MM.1S (cell line): ENCODE measurements around the gene MAPRE3.

Source experiments
- CTCF ChIP-seq: fragments of 300-600 bp; sonication (generic); IDR thresholded peaks from 2 replicates; pipeline ENCODE4 v1.5.1; 2016; ENCODE audit warnings: antibody characterized with exemption, low read length, mixed read lengths
- EZH2 ChIP-seq: fragments of 300-600 bp; sonication (generic); optimal IDR thresholded peaks from 2 replicates; pipeline ENCODE3; 2017; ENCODE audit warnings: low read depth, mild to moderate bottlenecking, antibody characterized with exemption, low read length, mixed read lengths
- EZH2phosphoT487 ChIP-seq: fragments of 300-600 bp; sonication (generic); IDR thresholded peaks from 2 replicates; pipeline ENCODE4 v1.6.1; 2018; ENCODE audit warnings: antibody characterized with exemption, low read length

DNA sequence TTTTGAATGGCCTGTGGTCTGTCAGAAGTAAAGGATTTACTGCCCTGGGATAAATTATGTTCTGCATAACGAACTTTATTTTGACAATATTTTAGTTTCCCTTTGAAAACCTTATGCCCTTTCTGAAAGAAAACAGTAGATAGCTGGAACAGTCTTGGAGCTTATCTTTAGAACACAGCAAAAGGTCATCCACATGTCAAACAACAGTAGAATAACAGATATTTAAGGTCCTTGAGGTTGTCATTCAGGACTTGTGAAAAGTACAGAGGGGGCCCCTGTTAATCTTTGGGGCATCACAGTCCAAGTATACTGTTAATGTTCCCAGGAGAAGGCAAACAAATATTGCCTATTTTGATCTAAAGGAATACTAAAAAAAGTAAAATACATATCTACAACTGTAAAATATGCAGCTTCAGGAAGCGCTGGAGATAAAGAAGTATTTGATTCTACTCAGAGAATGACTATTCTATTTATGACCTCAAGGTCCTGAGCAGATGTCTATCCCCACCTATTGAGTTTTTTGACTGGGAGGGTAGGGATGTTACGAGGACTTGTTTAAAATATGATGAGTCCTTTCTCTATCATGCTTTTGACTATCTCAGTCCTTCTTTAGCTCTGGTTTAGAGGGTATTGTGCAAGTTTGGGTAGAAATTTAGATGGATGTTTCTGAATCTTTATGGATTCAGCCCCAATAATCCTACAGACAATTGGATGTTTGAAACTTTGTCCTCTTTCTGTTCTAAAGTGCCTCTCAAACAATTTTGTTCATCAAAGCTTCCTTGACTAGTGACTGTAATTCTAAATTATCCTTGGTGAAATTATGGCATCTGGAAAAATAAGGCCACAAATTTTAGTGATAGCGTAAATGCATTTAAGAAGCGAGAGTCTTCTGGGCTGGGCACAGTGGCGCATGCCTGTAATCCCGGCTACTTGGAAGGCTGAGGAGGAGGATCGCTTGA lies 37.3 kb downstream of the MAPRE3 start:
- TF ChIP-seq CTCF: no peak
- no peak for TF ChIP-seq EZH2phosphoT487
- TF ChIP-seq EZH2: no peak
